K562 (cell line): ENCODE data around the gene CFP. TPM values are rescaled to one million over a fixed set of nuclear protein-coding genes. Genes with fewer than 3 reads are reported as not detected.

ENCODE experiments used
- CREB3L1 ChIP-seq: fragments of 450-650 bp; IDR thresholded peaks from 2 replicates; pipeline ENCODE4 v1.6.1; 2014; ENCODE audit warnings: low read depth, mild to moderate bottlenecking, moderate library complexity, borderline replicate concordance
- GTF2E2 ChIP-seq: fragments of 200-800 bp; sonication (Bioruptor generic); IDR thresholded peaks from 2 replicates; pipeline ENCODE4 v1.6.1; 2016; ENCODE audit warnings: missing genetic modification characterization, missing compliant biosample characterization
- MTA1 ChIP-seq: fragments of 450-650 bp; IDR thresholded peaks from 2 replicates; pipeline ENCODE4 v1.6.1; 2017; ENCODE audit warnings: borderline replicate concordance
- NEUROD1 ChIP-seq: fragments of 150-350 bp; IDR thresholded peaks from 2 replicates; pipeline ENCODE4 v1.6.1; 2014; ENCODE audit warnings: borderline replicate concordance, low read length, low read depth; ENCODE audit not compliant: partially characterized antibody
- NFE2L1 ChIP-seq: fragments of 450-650 bp; IDR thresholded peaks from 2 replicates; pipeline ENCODE4 v1.6.1; 2016; ENCODE audit warnings: missing genetic modification characterization, low read depth, mild to moderate bottlenecking, missing compliant biosample characterization, moderate library complexity, borderline replicate concordance
- NR4A1 ChIP-seq, 2 experiments: fragments of 250-450 bp in 1 of 2; fragments of 450-650 bp in 1 of 2; sonication (Bioruptor Pico) in 1 of 2; IDR thresholded peaks; 2 replicates each; pipeline versions ENCODE4 v1.4.0 to v1.6.1; 2016 to 2020; ENCODE audit warnings: mild to moderate bottlenecking in 2 of 2, missing compliant biosample characterization in 1 of 2, missing genetic modification characterization in 1 of 2, moderate library complexity in 1 of 2
- NRF1 ChIP-seq, 2 experiments: fragments of 450-650 bp; IDR thresholded peaks in 1 of 2; conservative IDR thresholded peaks in 1 of 2; 2 replicates each; pipeline ENCODE4 v1.6.1; 2014; ENCODE audit warnings: mild to moderate bottlenecking in 2 of 2
- POU5F1 ChIP-seq: fragments of 150-350 bp; IDR thresholded peaks from 2 replicates; pipeline ENCODE4 v1.6.1; 2014; ENCODE audit warnings: borderline replicate concordance, low read length, low read depth, mild to moderate bottlenecking; ENCODE audit not compliant: partially characterized antibody
- RBM34 ChIP-seq: fragments of 200-400 bp; formaldehyde crosslinking; IDR thresholded peaks from 2 replicates; pipeline ENCODE4 v1.6.1; 2018; ENCODE audit warnings: low read length, borderline replicate concordance; ENCODE audit not compliant: insufficient read depth
- RERE ChIP-seq: sonication (generic); formaldehyde crosslinking; IDR thresholded peaks from 2 replicates; pipeline ENCODE4 v1.8.0; 2023; ENCODE audit warnings: missing genetic modification reagents, mild to moderate bottlenecking, borderline replicate concordance
- SAP30 ChIP-seq: fragments of 200-600 bp; sonication (generic); IDR thresholded peaks from 2 replicates; pipeline ENCODE4 v1.6.1; 2012; ENCODE audit warnings: borderline replicate concordance, low read depth, mild to moderate bottlenecking, moderate library complexity, low read length, control low read depth, inconsistent platforms; ENCODE audit not compliant: insufficient read depth, poor library complexity, severe bottlenecking
- SRSF7 ChIP-seq: fragments of 200-400 bp; formaldehyde crosslinking; optimal IDR thresholded peaks from 2 replicates; pipeline ENCODE3; 2017; ENCODE audit warnings: mild to moderate bottlenecking, low read depth, low read length
- TCFL5 ChIP-seq: fragments of 250-450 bp; sonication (Bioruptor Pico); conservative IDR thresholded peaks from 2 replicates; pipeline ENCODE4 v1.6.1; 2021; ENCODE audit warnings: mild to moderate bottlenecking, moderate library complexity, matching md5 sums
- TEAD4 ChIP-seq, 2 experiments: sonication (generic) in 1 of 2; formaldehyde crosslinking in 1 of 2; IDR thresholded peaks; 2 replicates each; pipeline versions ENCODE4 v1.6.1 to v1.8.0; 2012 to 2022; ENCODE audit warnings: borderline replicate concordance in 1 of 2, inconsistent platforms in 1 of 2, low read length in 1 of 2, mild to moderate bottlenecking in 1 of 2, missing genetic modification reagents in 1 of 2
- ZBTB2 ChIP-seq: fragments of 450-650 bp; IDR thresholded peaks from 2 replicates; pipeline ENCODE4 v1.6.1; 2016; ENCODE audit warnings: antibody characterized with exemption
- ZFX ChIP-seq: sonication (generic); formaldehyde crosslinking; IDR thresholded peaks from 2 replicates; pipeline ENCODE4 v1.8.0; 2022; ENCODE audit warnings: mild to moderate bottlenecking, missing genetic modification reagents, moderate library complexity
- ZNF134 ChIP-seq: fragments of 250-450 bp; sonication (Bioruptor Pico); conservative IDR thresholded peaks from 2 replicates; pipeline ENCODE4 v1.4.0; 2020
- ZNF184 ChIP-seq: sonication (generic); formaldehyde crosslinking; IDR thresholded peaks from 2 replicates; pipeline ENCODE4 v1.5.0; 2020; ENCODE audit warnings: missing genetic modification reagents
- ZNF431 ChIP-seq: sonication (generic); formaldehyde crosslinking; IDR thresholded peaks from 2 replicates; pipeline ENCODE4 v1.8.0; 2022; ENCODE audit warnings: mild to moderate bottlenecking, missing genetic modification reagents
- ZNF436 ChIP-seq: fragments of 250-450, 450-650 bp; sonication (Bioruptor Pico); formaldehyde crosslinking; IDR thresholded peaks from 2 replicates; pipeline ENCODE4 v1.7.0; 2020; ENCODE audit warnings: mild to moderate bottlenecking
- polyA plus RNA-seq, 8 experiments: library from polyadenylated mRNA; depleted of rRNA in 4 of 8; stranded (reverse) in 5 of 8; unstranded in 3 of 8; fragments of >200 nt; fragmentation: Nextera tagmentation in 2 of 8; fragmentation: Illumina TruSeq in 1 of 8; extraction: Ambion mirVana in 2 of 8; extraction: Trizol in 1 of 8; gene quantifications; 2 replicates each; pipeline versions ENCODE4 v1.2.1 to v1.2.3, GENCODE V29; 2011 to 2014; ENCODE audit warnings: inconsistent platforms in 1 of 8, missing spikeins in 1 of 8
- total RNA-seq, 7 experiments: library from RNA; depleted of rRNA in 6 of 7; stranded (reverse); fragments of >200 nt in 6 of 7; fragmentation: Illumina TruSeq in 2 of 7; extraction: Trizol in 2 of 7; gene quantifications; 2 replicates each; pipeline versions ENCODE4 v1.2.1 to v1.2.3, GENCODE V29; 2011 to 2021; ENCODE audit warnings: low replicate concordance in 1 of 7

The CFP gene
- total and polyA plus RNA-seq, 9 of the 15 experiments (the other 6 are each of a cell fraction or from before 2014, with no cell fraction given): 0.18 to 2.0 (median 0.55) TPM

GRCh38 chrX:47658301-47658683 is 28.6 kb upstream of the CFP start (continued):
- no peak for TF ChIP-seq MTA1
- no peak for TF ChIP-seq RERE
- TF ChIP-seq SRSF7: no peak
- TF ChIP-seq TCFL5: no peak
- peak; percentile 77 for TF ChIP-seq ZBTB2
- no peak for TF ChIP-seq ZFX
- TF ChIP-seq GTF2E2 (tag): no peak
- no peak for TF ChIP-seq ZNF134 (CRISPR knock-in tag)
- no peak for TF ChIP-seq ZNF436
- TF ChIP-seq SAP30: no peak
- TF ChIP-seq POU5F1: no peak
- TF ChIP-seq NR4A1 (CRISPR knock-in tag; IDR thresholded peaks at IDR 0.05): no peak
- no peak for TF ChIP-seq NR4A1 (tag; IDR thresholded peaks at IDR 0.05)
- peak; percentile 93 to 94 for TF ChIP-seq NRF1 (conservative IDR thresholded peaks at IDR 0.05 in 1 of 2, IDR thresholded peaks at IDR 0.05 in 1 of 2)
- TF ChIP-seq CREB3L1: peak; percentile 96
- no peak for TF ChIP-seq RBM34
- no peak for TF ChIP-seq ZNF184
- no peak for TF ChIP-seq NEUROD1
- TF ChIP-seq ZNF431 (CRISPR knock-in tag): no peak
- no peak for TF ChIP-seq TEAD4 (IDR thresholded peaks at IDR 0.05; ENCODE audit: low read length)
- TF ChIP-seq TEAD4 (CRISPR knock-in tag; IDR thresholded peaks at IDR 0.05; ENCODE audit: borderline replicate concordance): no peak
- no peak for TF ChIP-seq NFE2L1 (tag)
